ENCODE results near the gene TLR9.
"Not testable (repeated sequence)": the region's sequence is repeated elsewhere in the genome, so short reads cannot be mapped to it uniquely, and the experiment has no call there.

TLR9 gene

GRCh38 chr3:52225452-52226228, at the start of gene TLR9:
TLR9 (minus strand) TSS chr3:52225645; CDS start chr3:52225529, 116 bp downstream.
- DNase-seq: no peak

- not testable (repeated sequence) for DNase-seq
Measured at GRCh38 chr3:52274781-52275180, 49.3 kb upstream of the TLR9 start.

- DNase-seq: no peak
Measured at GRCh38 chr3:52272831-52273230, 47.4 kb upstream of the TLR9 start.

- not testable (repeated sequence) for DNase-seq
Measured at GRCh38 chr3:52272172-52272571, 46.7 kb upstream of the TLR9 start.

GRCh38 chr3:52270252-52270754, 44.9 kb upstream of the TLR9 start:
- DNase-seq: no peak

GRCh38 chr3:52269776-52270175, 44.3 kb upstream of the TLR9 start:
- no peak for DNase-seq

- no peak for DNase-seq
Measured at GRCh38 chr3:52268036-52268435, 42.6 kb upstream of the TLR9 start.

GRCh38 chr3:52265387-52265786, 39.9 kb upstream of the TLR9 start:
- DNase-seq: no peak

GRCh38 chr3:52262447-52262846, 37.0 kb upstream of the TLR9 start:
- no peak for DNase-seq

- no peak for DNase-seq
Measured at GRCh38 chr3:52259448-52259847, 34.0 kb upstream of the TLR9 start.

- no peak for DNase-seq
Measured at GRCh38 chr3:52259035-52259434, 33.6 kb upstream of the TLR9 start.

GRCh38 chr3:52257911-52258310, 32.5 kb upstream of the TLR9 start:
- DNase-seq: no peak

- no peak for DNase-seq
Measured at GRCh38 chr3:52256622-52257021, 31.2 kb upstream of the TLR9 start.

GRCh38 chr3:52256159-52256558, 30.7 kb upstream of the TLR9 start:
- DNase-seq: no peak

- no peak for DNase-seq
Measured at GRCh38 chr3:52254608-52255007, 29.2 kb upstream of the TLR9 start.

GRCh38 chr3:52253314-52254304, 28.2 kb upstream of the TLR9 start:
- peak; percentile 69 to 71 for DNase-seq

- DNase-seq: no peak
Measured at GRCh38 chr3:52250122-52250521, 24.7 kb upstream of the TLR9 start.

- DNase-seq: no peak
Measured at GRCh38 chr3:52249683-52250082, 24.2 kb upstream of the TLR9 start.

GRCh38 chr3:52248816-52249547, 23.5 kb upstream of the TLR9 start:
- no peak for DNase-seq

GRCh38 chr3:52248165-52248541, 22.7 kb upstream of the TLR9 start:
- DNase-seq: no peak

- no peak for DNase-seq
Measured at GRCh38 chr3:52247409-52248164, 22.1 kb upstream of the TLR9 start.

All from stimulated activated CD4-positive, alpha-beta T cell treated with anti-CD3 and anti-CD28 coated beads, Interleukin-2, amount 100 ng/mL, for 48 hours (primary cell).